A549 (cell line): ENCODE data around the gene FAM219A. TPM values are rescaled to one million over a fixed set of nuclear protein-coding genes. Genes with fewer than 3 reads are reported as not detected.

ENCODE experiments used
- ATAC-seq, 2 experiments: fragments of 200-7000 bp in 1 of 2; fragments of >200 bp in 1 of 2; cut with Nextera tagmentation in 1 of 2; cut with Tn5 transposase in 1 of 2; 3 replicates each; pipeline versions ENCODE4 v1.8.0 to v1.9.1; 2018 to 2020; ENCODE audit warnings: mild to moderate bottlenecking in 1 of 2, moderate library complexity in 1 of 2
- CTCF ChIA-PET: fragments of 300-600 bp; sonication (Branson Sonifier 250); formaldehyde crosslinking; extraction: SDS; loops from one replicate; lab custom pipeline; 2021; ENCODE audit warnings: antibody characterized with exemption, inconsistent platforms; lab: Yijun Ruan, JAX
- POLR2A ChIA-PET: fragments of 350-600 bp; formaldehyde crosslinking; extraction: SDS; loops from one replicate; lab custom pipeline; 2021; ENCODE audit warnings: antibody characterized with exemption, inconsistent platforms; lab: Yijun Ruan, JAX
- DNase-seq, 2 experiments: peaks; one replicate each; pipeline versions ENCODE4 v3.0.0 to v3.0.0-alpha.2; 2011 to 2016; ENCODE audit warnings: low read depth in 1 of 2, low spot score in 1 of 2
- FAIRE-seq: peaks from 2 replicates; lab custom pipeline; 2011; peaks lifted over from hg19 to GRCh38; lab: Jason Lieb, UNC
- H3K27ac ChIP-seq, 2 experiments: fragments of >200 bp; sonication (Bioruptor Twin); formaldehyde crosslinking; 3 replicates each; pipeline ENCODE4 v1.5.1; 2016 to 2017
- H3K4me1 ChIP-seq: fragments of >200 bp; sonication (Bioruptor Twin); formaldehyde crosslinking; 3 replicates; pipeline ENCODE4 v1.6.1; 2016
- H3K4me2 ChIP-seq: fragments of >200 bp; sonication (Bioruptor Twin); formaldehyde crosslinking; 3 replicates; pipeline ENCODE4 v1.6.1; 2016
- H3K4me3 ChIP-seq: fragments of >200 bp; sonication (Bioruptor Twin); formaldehyde crosslinking; 3 replicates; pipeline ENCODE4 v1.5.1; 2016
- H3K9me3 ChIP-seq: fragments of >200 bp; sonication (Bioruptor Twin); formaldehyde crosslinking; 3 replicates; pipeline ENCODE4 v1.6.1; 2016
- ATOH8 ChIP-seq: fragments of 250-450 bp; sonication (Bioruptor Pico); IDR thresholded peaks from 2 replicates; pipeline ENCODE4 v1.5.0; 2020; ENCODE audit warnings: low read depth, mild to moderate bottlenecking, moderate library complexity
- CEBPB ChIP-seq, 2 experiments: fragments of >200 bp in 1 of 2; sonication (Bioruptor Twin) in 1 of 2; formaldehyde crosslinking in 1 of 2; IDR thresholded peaks; 2 replicates each; pipeline ENCODE4 v1.6.1; 2012 to 2016
- E2F6 ChIP-seq: IDR thresholded peaks from 2 replicates; pipeline ENCODE4 v1.6.1; 2012; ENCODE audit warnings: low read depth, borderline replicate concordance
- FOSL2 ChIP-seq, 2 experiments: fragments of 450-650 bp in 1 of 2; fragments of >200 bp in 1 of 2; sonication (Bioruptor Twin) in 1 of 2; formaldehyde crosslinking; IDR thresholded peaks; 2 replicates each; pipeline versions ENCODE4 v1.5.0 to v1.6.1; 2016 to 2020; ENCODE audit warnings: mild to moderate bottlenecking in 1 of 2, moderate library complexity in 1 of 2
- FOXS1 ChIP-seq: fragments of 250-450 bp; sonication (Bioruptor Pico); IDR thresholded peaks from 2 replicates; pipeline ENCODE4 v1.5.0; 2020; ENCODE audit warnings: mild to moderate bottlenecking, moderate library complexity
- GATA3 ChIP-seq: IDR thresholded peaks from 2 replicates; pipeline ENCODE4 v1.6.1; 2012; ENCODE audit warnings: borderline replicate concordance
- HES2 ChIP-seq: fragments of >200 bp; sonication (Bioruptor Twin); formaldehyde crosslinking; IDR thresholded peaks from 2 replicates; pipeline ENCODE4 v1.6.1; 2016
- HEYL ChIP-seq: fragments of 250-450 bp; sonication (Bioruptor Pico); IDR thresholded peaks from 2 replicates; pipeline ENCODE4 v1.8.0; 2021; ENCODE audit warnings: mild to moderate bottlenecking, moderate library complexity
- JUNB ChIP-seq: fragments of >200 bp; sonication (Bioruptor Twin); formaldehyde crosslinking; IDR thresholded peaks from 2 replicates; pipeline ENCODE4 v1.6.1; 2016
- MAFK ChIP-seq: fragments of 450-650 bp; IDR thresholded peaks from 2 replicates; pipeline ENCODE4 v1.6.1; 2014; ENCODE audit not compliant: partially characterized antibody
- MAZ ChIP-seq: fragments of 150-350 bp; IDR thresholded peaks from 2 replicates; pipeline ENCODE4 v1.6.1; 2014; ENCODE audit warnings: antibody characterized with exemption, low read depth, low read length, borderline replicate concordance
- MYC ChIP-seq: IDR thresholded peaks from 2 replicates; pipeline ENCODE4 v1.6.1; 2012; ENCODE audit warnings: mild to moderate bottlenecking, inconsistent platforms, low read length, improper control_type of control experiment, borderline replicate concordance
- NPAS2 ChIP-seq: fragments of 250-450 bp; sonication (Bioruptor Pico); IDR thresholded peaks from 2 replicates; pipeline ENCODE4 v1.8.0; 2022; ENCODE audit warnings: mild to moderate bottlenecking, moderate library complexity, borderline replicate concordance
- RCOR1 ChIP-seq: fragments of 150-350 bp; IDR thresholded peaks from 2 replicates; pipeline ENCODE4 v1.6.1; 2014; ENCODE audit warnings: antibody characterized with exemption, low read length, low read depth
- RNF2 ChIP-seq: fragments of 200-600 bp; sonication (generic); IDR thresholded peaks from 2 replicates; pipeline ENCODE4 v1.6.1; 2016; ENCODE audit warnings: low read depth, mild to moderate bottlenecking, antibody characterized with exemption, moderate library complexity, borderline replicate concordance
- WGBS: methylation state at CpG from one replicate; pipeline ENCODE4 v1.1.6; 2017; ENCODE audit errors: missing lambda C conversion rate; 5-methylcytosine and 5-hydroxymethylcytosine counted together
- polyA plus RNA-seq, 4 experiments: library from polyadenylated mRNA; depleted of rRNA in 3 of 4; stranded (reverse); fragments of >200 nt; fragmentation: RNase III in 1 of 4; extraction: RNeasy Plus Mini Kit Qiagen cat#74134 plus additional on column Dnase treatment in 1 of 4; gene quantifications; 2 replicates in 3 of 4; 3 replicates in 1 of 4; pipeline ENCODE4 v1.2.3, GENCODE V29; 2011 to 2017
- TF ChIP-seq, protein P1 (sequence below): IDR thresholded peaks from 2 replicates; pipeline ENCODE4 v1.6.1; 2012
- TF ChIP-seq, protein P2 (sequence below): fragments of 450-650 bp; IDR thresholded peaks from 2 replicates; pipeline ENCODE4 v1.6.1; 2014; ENCODE audit warnings: antibody characterized with exemption

Gene FAM219A
- polyA plus RNA-seq, 2 of the 4 experiments (the other 2 are of a cell fraction) = 8.1 to 15.3 TPM

DNA sequence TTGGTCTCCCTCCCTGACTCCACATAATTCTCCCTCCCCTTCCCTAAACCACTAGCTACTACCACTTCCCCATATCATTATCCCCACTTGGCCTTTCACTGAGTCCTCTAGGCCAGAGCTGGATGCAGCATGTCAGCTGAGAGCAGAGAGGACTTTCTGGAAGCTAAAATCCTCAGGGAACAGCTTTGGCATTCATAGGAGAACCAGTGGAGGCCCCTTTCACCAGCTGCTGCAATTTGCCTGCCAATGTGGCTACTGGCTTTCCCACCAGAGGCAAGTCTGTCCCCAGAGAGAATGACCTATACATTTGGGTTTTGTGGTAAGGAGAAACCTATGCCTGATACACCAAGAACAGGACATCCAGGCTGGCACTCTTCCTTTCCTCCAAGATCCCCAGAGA, 14.4 kb downstream of the FAM219A start:
- H3K27ac ChIP-seq = no peak overlapping the region
- ATAC-seq (no peak), DNase-seq (no peak), FAIRE-seq (no peak)
- no peak for TF ChIP-seq ATOH8 (CRISPR knock-in tag)
- TF ChIP-seq E2F6 = no peak
- TF ChIP-seq MYC = no peak
- TF ChIP-seq NPAS2 (CRISPR knock-in tag) = no peak
- TF ChIP-seq MAFK = no peak
- TF ChIP-seq HEYL (CRISPR knock-in tag) = no peak
- TF ChIP-seq HES2 = no peak
- TF ChIP-seq, protein P1, sequence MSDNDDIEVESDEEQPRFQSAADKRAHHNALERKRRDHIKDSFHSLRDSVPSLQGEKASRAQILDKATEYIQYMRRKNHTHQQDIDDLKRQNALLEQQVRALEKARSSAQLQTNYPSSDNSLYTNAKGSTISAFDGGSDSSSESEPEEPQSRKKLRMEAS = no peak
- TF ChIP-seq CEBPB (IDR thresholded peaks at IDR 0.05) = no peak
- no peak for TF ChIP-seq GATA3
- no peak overlapping the region for H3K4me3 ChIP-seq
- H3K4me2 ChIP-seq = no peak overlapping the region
- CTCF ChIA-PET = interaction anchor here (0.9 to 5.6 kb wide), 10 partner anchors 10 to 160 kb away, joined by 3 to 39 read pairs (median 8); partner anchors contain the start of genes DNAI1 and FAM219A
- POLR2A ChIA-PET = interaction anchor here (1.0 kb wide), 1 partner anchor 15 kb away, joined by 3 read pairs; the partner anchor contains the start of genes DNAI1 and FAM219A
- no peaks in the 10 kb centered on the region for H3K9me3 ChIP-seq
- H3K4me1 ChIP-seq = no peaks in the 10 kb centered on the region

DNA sequence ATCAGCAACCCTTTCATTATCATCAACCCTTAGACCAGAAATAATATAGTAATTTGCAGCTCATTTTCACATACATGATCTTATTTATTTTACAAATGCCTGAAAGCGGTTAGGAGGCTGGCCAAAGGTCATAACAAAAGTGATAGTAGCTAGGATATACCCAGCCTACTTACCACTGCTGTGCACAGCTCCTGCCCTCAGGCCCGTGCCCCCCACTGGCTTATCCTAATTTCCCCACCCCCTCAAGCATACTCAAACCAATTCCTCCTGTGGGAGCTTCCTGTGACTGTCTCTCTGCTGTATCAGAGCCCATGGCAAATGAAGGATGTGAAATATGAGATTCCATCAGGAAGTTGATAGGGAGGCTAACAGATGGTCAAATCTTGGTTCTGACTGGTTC, 14.8 kb downstream of the FAM219A start:
- Histone ChIP-seq H3K4me3 (no peak overlapping the region), H3K4me1 (no peaks in the 10 kb centered on the region), H3K27ac (no peak overlapping the region), H3K9me3 (no peaks in the 10 kb centered on the region), H3K4me2 (no peak overlapping the region)
- no peak for TF ChIP-seq JUNB
- no peak for TF ChIP-seq FOSL2 (IDR thresholded peaks at IDR 0.05)
- TF ChIP-seq FOSL2 (CRISPR knock-in tag; IDR thresholded peaks at IDR 0.05) = no peak
- TF ChIP-seq FOXS1 (CRISPR knock-in tag) = no peak
- TF ChIP-seq MAZ = no peak
- TF ChIP-seq, protein P2, sequence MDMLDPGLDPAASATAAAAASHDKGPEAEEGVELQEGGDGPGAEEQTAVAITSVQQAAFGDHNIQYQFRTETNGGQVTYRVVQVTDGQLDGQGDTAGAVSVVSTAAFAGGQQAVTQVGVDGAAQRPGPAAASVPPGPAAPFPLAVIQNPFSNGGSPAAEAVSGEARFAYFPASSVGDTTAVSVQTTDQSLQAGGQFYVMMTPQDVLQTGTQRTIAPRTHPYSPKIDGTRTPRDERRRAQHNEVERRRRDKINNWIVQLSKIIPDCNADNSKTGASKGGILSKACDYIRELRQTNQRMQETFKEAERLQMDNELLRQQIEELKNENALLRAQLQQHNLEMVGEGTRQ = no peak
- no peak for TF ChIP-seq RNF2
- TF ChIP-seq RCOR1 = no peak
- no peak for DNase-seq
- ChIA-PET POLR2A (no interaction called here), CTCF (interaction anchor here (1.2 to 5.6 kb wide), 8 partner anchors 11 to 161 kb away, joined by 3 to 39 read pairs (median 13); partner anchors contain the start of genes DNAI1 and FAM219A)
- FAIRE-seq = no peak
- ATAC-seq = no peak
- WGBS = 68% methylated on average over 2 of the region's 2 CpGs

DNA sequence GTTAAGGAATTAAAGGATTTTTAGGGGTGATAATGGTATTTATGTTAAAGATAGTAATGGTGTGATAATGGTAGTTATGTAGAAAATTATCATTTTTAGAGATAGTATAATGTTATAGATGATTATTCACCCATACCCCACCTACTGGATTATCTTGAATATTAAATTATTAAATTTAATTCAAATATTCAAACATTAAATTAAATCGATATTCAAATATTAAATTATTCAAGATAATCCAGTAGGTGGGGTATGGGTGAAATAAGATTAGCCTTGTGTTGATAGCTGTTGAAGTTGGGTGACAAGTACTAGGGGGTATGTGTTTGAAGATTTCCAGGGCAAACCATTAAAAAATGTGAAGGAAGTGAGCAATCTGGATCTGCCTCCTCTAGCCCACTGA, 15.6 kb downstream of the FAM219A start:
- H3K27ac ChIP-seq = no peak overlapping the region
- H3K4me3 ChIP-seq = no peak overlapping the region
- no peaks in the 10 kb centered on the region for H3K4me1 ChIP-seq
- ChIA-PET POLR2A (no interaction called here), CTCF (interaction anchor here (0.5 to 5.6 kb wide), 7 partner anchors 17 to 187 kb away, joined by 3 to 39 read pairs (median 8); no protein-coding TSS in a partner anchor)
- 86% methylated on average over 1 of the region's 1 CpG for WGBS
- TF ChIP-seq CEBPB (IDR thresholded peaks at IDR 0.05) (no peak), ATOH8 (CRISPR knock-in tag) (no peak)
- H3K9me3 ChIP-seq = no peaks in the 10 kb centered on the region
- FAIRE-seq = no peak
- DNase-seq = no peak
- no peak for ATAC-seq
- no peak overlapping the region for H3K4me2 ChIP-seq
